Endothelial cell of umbilical vein (primary cell): ENCODE data around the gene KRTAP4-6. TPM values are rescaled to one million over a fixed set of nuclear protein-coding genes. Genes with fewer than 3 reads are reported as not detected.

ENCODE experiments used
- BruUV-seq: library from RNA; stranded (reverse); fragments of 400-500 nt; replicated peaks from 2 replicates; lab custom pipeline; 2021; lab: Mats Ljungman, UMichigan
- CTCF ChIA-PET: fragments of 300-600, 350-600 bp; sonication (Branson Sonifier 250); formaldehyde crosslinking; loops from one replicate; lab custom pipeline; 2021; ENCODE audit warnings: antibody characterized with exemption, inconsistent platforms; lab: Charles Lee
- POLR2A ChIA-PET: fragments of 300-600, 350-600 bp; sonication (Branson Sonifier 250); formaldehyde crosslinking; loops from one replicate; lab custom pipeline; 2021; ENCODE audit warnings: antibody characterized with exemption, inconsistent platforms; lab: Charles Lee
- DNase-seq: peaks from one replicate; pipeline ENCODE4 v3.0.0-alpha.2; 2011; ENCODE audit warnings: low read depth, low spot score
- FAIRE-seq: peaks from 2 replicates; lab custom pipeline; 2011; peaks lifted over from hg19 to GRCh38; lab: Jason Lieb, UNC
- H2AFZ ChIP-seq: 2 replicates; pipeline ENCODE4 v1.6.0; 2012; ENCODE audit warnings: low read depth, low read length, control low read depth, inconsistent platforms
- H3K27ac ChIP-seq: 2 replicates; pipeline ENCODE4 v1.5.1; 2011; ENCODE audit warnings: low read depth, mild to moderate bottlenecking, control low read depth, low read length, moderate library complexity; ENCODE audit not compliant: insufficient read depth
- H3K27me3 ChIP-seq, 2 experiments: 2 replicates each; pipeline versions ENCODE4 v1.6.0 to v1.6.1; 2011; ENCODE audit warnings: low read length in 2 of 2, mixed read lengths in 1 of 2; ENCODE audit not compliant: control insufficient read depth in 2 of 2, insufficient read depth in 2 of 2
- H3K36me3 ChIP-seq, 2 experiments: 2 replicates in 1 of 2; 3 replicates in 1 of 2; pipeline ENCODE4 v1.5.1; 2011; ENCODE audit warnings: low read length in 2 of 2, mild to moderate bottlenecking in 1 of 2, moderate library complexity in 1 of 2; ENCODE audit not compliant: control insufficient read depth in 2 of 2, insufficient read depth in 2 of 2; ENCODE audit errors: extremely low read depth in 1 of 2
- H3K4me1 ChIP-seq: 3 replicates; pipeline ENCODE4 v1.5.1; 2011; ENCODE audit warnings: mild to moderate bottlenecking, low read length; ENCODE audit not compliant: control insufficient read depth, insufficient read depth; ENCODE audit errors: extremely low read depth
- H3K4me2 ChIP-seq: 2 replicates; pipeline ENCODE4 v1.6.1; 2011; ENCODE audit warnings: low read length, control low read depth, mixed read lengths; ENCODE audit not compliant: insufficient read depth
- H3K4me3 ChIP-seq, 3 experiments: fragments of 200-600 bp in 1 of 3; sonication (generic), shearing (Covaris generic) in 1 of 3; replicated peaks in 1 of 3; 2 replicates each; pipeline ENCODE4 v1.5.1; 2011 to 2016; ENCODE audit warnings: control low read depth in 3 of 3, low read length in 3 of 3, mild to moderate bottlenecking in 2 of 3, inconsistent platforms in 1 of 3, low read depth in 1 of 3, moderate library complexity in 1 of 3; ENCODE audit not compliant: insufficient read depth in 1 of 3
- H3K79me2 ChIP-seq: 2 replicates; pipeline ENCODE4 v1.6.0; 2012; ENCODE audit warnings: low read length, inconsistent platforms; ENCODE audit not compliant: control insufficient read depth, insufficient read depth
- H3K9ac ChIP-seq: replicated peaks from 2 replicates; pipeline ENCODE3; 2011; ENCODE audit warnings: low read length, control low read depth; ENCODE audit not compliant: insufficient read depth; ENCODE audit errors: extremely low read depth
- H3K9me1 ChIP-seq: replicated peaks from 3 replicates; pipeline ENCODE4 v1.6.0; 2011; ENCODE audit warnings: mild to moderate bottlenecking, low read length; ENCODE audit not compliant: control insufficient read depth, insufficient read depth; ENCODE audit errors: extremely low read depth
- H3K9me3 ChIP-seq: replicated peaks from 2 replicates; pipeline ENCODE4 v1.5.1; 2012; ENCODE audit warnings: low read length, inconsistent platforms; ENCODE audit not compliant: control insufficient read depth, insufficient read depth
- H4K20me1 ChIP-seq: replicated peaks from 2 replicates; pipeline ENCODE3; 2011; ENCODE audit warnings: mild to moderate bottlenecking, low read length; ENCODE audit not compliant: control insufficient read depth, insufficient read depth; ENCODE audit errors: extremely low read depth
- CTCF ChIP-seq, 2 donors: IDR thresholded peaks; 1 replicate in 1 of 2; 2 replicates in 1 of 2; pipeline ENCODE4 v1.5.1; 2011; ENCODE audit warnings: low read length in 2 of 2, mild to moderate bottlenecking in 2 of 2, moderate library complexity in 2 of 2, control low read depth in 1 of 2, inconsistent platforms in 1 of 2, low read depth in 1 of 2; ENCODE audit not compliant: insufficient read depth in 1 of 2; ENCODE audit errors: extremely low read depth in 1 of 2
- EZH2 ChIP-seq: IDR thresholded peaks from 2 replicates; pipeline ENCODE4 v1.6.1; 2012; ENCODE audit warnings: borderline replicate concordance, low read depth, mild to moderate bottlenecking, moderate library complexity, low read length, inconsistent platforms; ENCODE audit not compliant: severe bottlenecking
- FOS ChIP-seq: IDR thresholded peaks from 2 replicates; pipeline ENCODE4 v1.6.1; 2011; ENCODE audit warnings: mild to moderate bottlenecking, low read length, moderate library complexity, borderline replicate concordance; ENCODE audit not compliant: insufficient read depth
- GATA2 ChIP-seq: IDR thresholded peaks from 2 replicates; pipeline ENCODE4 v1.7.0; 2011; ENCODE audit warnings: low read depth, mild to moderate bottlenecking, moderate library complexity, mixed read lengths, low read length; ENCODE audit not compliant: insufficient read length, insufficient read depth
- JUN ChIP-seq: IDR thresholded peaks from 2 replicates; pipeline ENCODE4 v1.6.1; 2011; ENCODE audit warnings: borderline replicate concordance, low read depth; ENCODE audit not compliant: insufficient read length, insufficient read depth
- MYC ChIP-seq: IDR thresholded peaks from one replicate; pipeline ENCODE4 v1.6.1; 2011; ENCODE audit warnings: mild to moderate bottlenecking, low read depth, low read length
- POLR2A ChIP-seq: IDR thresholded peaks from 2 replicates; pipeline ENCODE4 v1.6.1; 2012; ENCODE audit warnings: low read depth, mild to moderate bottlenecking, control low read depth, low read length
- POLR2AphosphoS5 ChIP-seq: IDR thresholded peaks from 2 replicates; pipeline ENCODE4 v1.6.1; 2012; ENCODE audit warnings: low read depth, mild to moderate bottlenecking, control low read depth, low read length, moderate library complexity; ENCODE audit not compliant: insufficient read depth
- dilution Hi-C: fragments of 300-500 bp; cut with MboI; formaldehyde crosslinking; loops from one replicate; pipeline ENCODE4 v1.15.0; 2019; ENCODE audit warnings: low sequenced_read_pairs; ENCODE audit not compliant: extremely low pct_ligation_motif_present
- intact Hi-C: fragments of 100-400 bp; cut with micrococcal nuclease; formaldehyde crosslinking; loops from one replicate; pipeline ENCODE4 v1.10.0; 2022
- polyA plus RNA-seq, 4 experiments: library from polyadenylated mRNA; depleted of rRNA in 3 of 4; stranded (reverse) in 3 of 4; unstranded in 1 of 4; fragments of >200 nt; gene quantifications; 2 replicates each; pipeline versions ENCODE4 v1.2.1 to v1.2.3, GENCODE V29; 2011 to 2012; ENCODE audit warnings: missing spikeins in 1 of 4
- total RNA-seq: library from RNA; stranded (reverse); gene quantifications from 2 replicates; pipeline ENCODE4 v1.2.3, GENCODE V29; 2021
- TF ChIP-seq, protein P1 (sequence below): IDR thresholded peaks from 2 replicates; pipeline ENCODE4 v1.6.1; 2011; ENCODE audit not compliant: insufficient read depth, insufficient read length

Gene KRTAP4-6
- total and polyA plus RNA-seq, 2 donors (not counting 3 experiments of a cell fraction or from before 2014, with no cell fraction given), result not detected

- dilution Hi-C loops (no loop called here), intact Hi-C loops (no loop called here)
- Histone ChIP-seq H4K20me1 (no peaks in the 10 kb centered on the region), H3K79me2 (no peaks in the 10 kb centered on the region), H3K9ac (no peak within 1 kb of the TSS), H3K27me3 (no peaks in the 10 kb centered on the region), H3K9me3 (no peaks in the 10 kb centered on the region), H3K4me3 (no peak within 1 kb of the TSS), H3K9me1 (no peaks in the 10 kb centered on the region), H3K36me3 (no peaks in the 10 kb centered on the region), H3K27ac (no peak within 1 kb of the TSS), H3K4me2 (no peak within 1 kb of the TSS), H3K4me1 (peaks cover 2% of the 10 kb centered on the region), H2AFZ (no peak within 1 kb of the TSS)
- no peak for FAIRE-seq
- TF ChIP-seq, protein P1, sequence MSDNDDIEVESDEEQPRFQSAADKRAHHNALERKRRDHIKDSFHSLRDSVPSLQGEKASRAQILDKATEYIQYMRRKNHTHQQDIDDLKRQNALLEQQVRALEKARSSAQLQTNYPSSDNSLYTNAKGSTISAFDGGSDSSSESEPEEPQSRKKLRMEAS, result no peak
- TF ChIP-seq CTCF (IDR thresholded peaks at IDR 0.05; ENCODE audit: extremely low read depth in 1 of 2, insufficient read depth in 1 of 2, low read depth in 1 of 2, low read length in 2 of 2), result no peak
- no peak for TF ChIP-seq EZH2
- no peak for TF ChIP-seq POLR2AphosphoS5
- TF ChIP-seq POLR2A, result no peak
- TF ChIP-seq GATA2, result no peak
- no peak for TF ChIP-seq MYC
- no peak for TF ChIP-seq JUN
- no peak for TF ChIP-seq FOS
- BruUV-seq, result no TSS peak
- POLR2A ChIA-PET, result no interaction called here
- CTCF ChIA-PET, result no interaction called here
- DNase-seq, result no peak
Observed at GRCh38 chr17:41098042-41098441, 42.3 kb downstream of the KRTAP4-6 start, which contains the start of gene KRTAP4-8. Gene KRTAP4-8 (minus strand): TSS chr17:41098142. CDS start chr17:41098084, 58 bp downstream.
